ENCODE measurements around the gene AGA.
A peak's percentile ranks its signal among the peaks of the same experiment; 100 is the strongest.

Gene AGA

DNA sequence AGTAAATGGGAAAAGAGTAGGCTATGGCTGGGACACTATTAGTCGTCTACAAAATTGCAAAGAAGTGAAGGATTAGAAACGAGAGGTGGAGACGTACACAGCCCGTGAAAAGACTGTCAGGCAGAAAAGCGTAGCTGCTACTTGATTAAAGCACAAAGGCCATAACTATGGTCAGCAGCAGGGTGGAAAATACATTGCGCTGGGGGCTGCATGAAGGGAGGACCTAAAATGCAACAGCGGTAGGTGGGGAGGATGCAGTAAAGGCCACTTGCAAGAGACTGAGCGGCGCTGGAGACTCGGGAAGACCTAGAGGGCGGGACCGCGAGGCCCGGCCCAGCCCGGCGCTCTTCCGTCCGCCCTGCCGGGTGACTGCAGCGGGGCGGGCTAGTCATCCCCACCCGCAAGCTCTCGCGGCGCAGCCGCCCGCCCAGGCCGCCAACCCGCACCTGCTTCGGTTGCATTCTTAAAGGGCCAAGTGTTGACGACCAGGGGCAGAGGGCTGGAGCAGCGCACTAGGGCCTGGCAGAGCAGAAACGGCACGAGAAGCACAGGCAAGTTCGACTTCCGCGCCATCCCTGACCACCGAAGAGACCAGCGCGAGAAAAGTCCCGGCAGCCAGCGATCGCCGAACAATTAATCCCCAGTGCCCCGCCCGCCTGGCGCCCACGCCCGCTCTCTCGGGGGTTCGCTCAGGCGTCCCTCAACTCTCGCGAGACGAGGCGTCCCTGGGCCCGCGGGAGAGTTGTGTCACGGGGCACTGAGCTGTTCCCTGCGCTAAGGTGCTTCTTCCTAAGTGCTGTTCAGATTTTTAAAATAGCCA lies at the start of gene AGA:
TSS of gene AGA (minus strand) at position 635 of the 820 bp plus-strand sequence. CDS start at position 573, 62 bp downstream.
- H3K36me3 ChIP-seq (ENCODE audit: insufficient read depth, low read length) = no peaks in the 10 kb centered on the region
- H3K9me3 ChIP-seq (ENCODE audit: control insufficient read depth, insufficient read depth, low read length) = no peaks in the 10 kb centered on the region
- H3K4me1 ChIP-seq (ENCODE audit: insufficient read depth, low read length) = peaks cover 4% of the 10 kb centered on the region; the same call in 1 of the 2 replicates

DNA sequence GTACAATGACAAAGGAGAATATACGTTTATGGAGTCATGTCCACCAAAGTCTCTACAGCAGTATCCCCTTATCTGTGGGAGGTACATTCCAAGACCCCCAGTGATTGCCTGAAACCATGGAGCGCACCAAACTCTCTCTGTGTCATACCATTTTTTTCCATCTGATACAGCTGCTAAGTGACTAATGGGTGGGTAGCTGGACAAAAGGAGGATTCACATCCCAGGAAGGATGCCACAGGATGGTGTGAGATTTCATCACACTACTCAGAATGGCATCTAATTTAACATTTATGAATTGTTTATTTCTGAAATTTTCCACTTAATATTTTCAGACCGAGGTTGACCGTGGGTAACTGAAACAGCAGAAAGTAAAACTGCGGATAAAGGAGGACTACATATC lies 49.8 kb upstream of the AGA start:
- no peak overlapping the region for H3K9ac ChIP-seq (ENCODE audit: low read depth, low read length)
- no peaks in the 10 kb centered on the region for H3K4me1 ChIP-seq (ENCODE audit: insufficient read depth, low read length)
- H3K9me3 ChIP-seq (ENCODE audit: control insufficient read depth, insufficient read depth, low read length) = no peaks in the 10 kb centered on the region; the same call in 1 of the 2 replicates
- H3K36me3 ChIP-seq (ENCODE audit: insufficient read depth, low read length) = no peaks in the 10 kb centered on the region; the same call in 1 of the 2 replicates

More for the DNA sequence above, at the start of gene AGA:
- H3K9ac ChIP-seq (ENCODE audit: low read depth, low read length) = peak within 1 kb of the TSS; percentile 87

DNA sequence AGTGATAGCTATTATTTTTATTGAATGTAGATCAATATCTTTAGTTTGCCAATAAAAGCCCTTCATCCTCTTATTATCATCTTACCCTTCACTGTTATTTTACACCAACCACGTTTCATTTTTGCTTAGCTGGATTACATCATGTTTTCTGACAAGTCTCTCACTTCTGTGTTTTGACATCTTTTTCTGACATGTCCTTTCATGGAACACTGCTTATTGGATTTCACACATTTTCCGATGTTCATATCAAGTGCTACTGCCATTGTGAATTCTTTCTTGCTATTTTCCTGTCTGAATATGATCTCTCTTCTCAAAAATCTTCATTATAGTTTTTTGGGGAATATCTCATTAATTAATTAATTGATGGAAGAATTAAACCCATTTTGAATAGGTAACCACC lies 48.5 kb upstream of the AGA start:
- Histone ChIP-seq H3K36me3 (ENCODE audit: insufficient read depth, low read length) (no peaks in the 10 kb centered on the region; the same call in 1 of the 2 replicates), H3K9me3 (ENCODE audit: control insufficient read depth, insufficient read depth, low read length) (no peaks in the 10 kb centered on the region; the same call in 1 of the 2 replicates), H3K9ac (ENCODE audit: low read depth, low read length) (no peak overlapping the region), H3K4me1 (ENCODE audit: insufficient read depth, low read length) (no peaks in the 10 kb centered on the region)

DNA sequence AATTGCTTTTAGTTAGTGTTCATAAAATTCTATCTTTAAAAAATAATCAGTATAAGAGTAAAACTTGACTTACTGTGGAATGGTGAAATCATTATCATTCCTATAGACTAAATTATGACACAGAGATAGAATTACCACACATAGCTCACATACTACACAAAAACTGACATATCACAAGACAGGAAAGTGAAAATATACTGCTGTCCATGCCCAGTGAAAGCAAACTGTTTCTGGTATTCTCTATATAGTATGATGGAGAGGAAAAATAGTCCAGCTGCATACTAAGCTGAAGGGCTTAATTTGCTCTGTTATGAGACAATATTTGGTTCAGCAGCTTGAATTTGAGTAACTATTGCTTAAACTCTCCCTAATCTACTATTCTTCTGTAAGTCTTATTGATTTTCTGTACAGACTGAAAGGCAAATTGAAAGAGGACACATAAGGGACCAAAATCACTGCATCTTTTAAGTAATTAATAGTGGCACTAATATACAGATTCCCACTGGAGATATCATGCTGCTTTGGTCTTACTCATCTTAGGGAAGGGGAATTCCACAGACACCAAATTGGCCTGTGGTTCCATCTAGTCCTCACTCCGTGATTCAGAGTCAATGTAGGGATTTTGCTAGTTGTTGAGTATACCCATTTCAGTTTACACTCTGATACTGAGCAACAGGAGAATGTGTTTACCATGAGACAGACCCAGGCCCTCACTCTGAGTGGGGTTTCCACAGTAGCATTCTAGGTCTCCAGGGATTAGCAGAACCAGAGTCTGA lies 47.4 kb upstream of the AGA start:
- no peaks in the 10 kb centered on the region for H3K9me3 ChIP-seq (ENCODE audit: control insufficient read depth, insufficient read depth, low read length)
- H3K9ac ChIP-seq (ENCODE audit: low read depth, low read length) = no peak overlapping the region
- H3K36me3 ChIP-seq (ENCODE audit: insufficient read depth, low read length) = no peaks in the 10 kb centered on the region; the same call in 1 of the 2 replicates
- peaks cover 9% of the 10 kb centered on the region for H3K4me1 ChIP-seq (ENCODE audit: insufficient read depth, low read length)

DNA sequence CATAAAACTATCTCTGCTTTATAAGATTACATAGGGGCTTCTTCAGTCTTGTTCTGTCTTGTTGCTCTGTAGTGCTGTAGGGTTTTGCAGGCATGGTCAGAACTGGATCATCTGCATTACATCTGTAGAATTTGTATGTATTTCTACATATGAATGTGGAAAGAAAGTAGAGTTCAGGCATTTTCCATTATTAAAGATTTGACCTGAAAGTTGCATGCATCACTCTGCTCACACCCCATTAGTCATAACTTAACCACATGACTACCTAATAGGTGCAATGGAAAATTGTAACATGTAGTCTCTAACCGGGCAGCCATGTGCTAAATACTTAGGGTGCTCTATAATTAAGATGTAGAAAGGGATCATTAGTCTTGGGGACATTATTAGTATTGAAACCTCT lies 45.7 kb upstream of the AGA start:
- Histone ChIP-seq H3K9ac (ENCODE audit: low read depth, low read length) (no peak overlapping the region), H3K36me3 (ENCODE audit: insufficient read depth, low read length) (no peaks in the 10 kb centered on the region; the same call in 1 of the 2 replicates), H3K9me3 (ENCODE audit: control insufficient read depth, insufficient read depth, low read length) (no peaks in the 10 kb centered on the region), H3K4me1 (ENCODE audit: insufficient read depth, low read length) (peaks cover 22% of the 10 kb centered on the region)

DNA sequence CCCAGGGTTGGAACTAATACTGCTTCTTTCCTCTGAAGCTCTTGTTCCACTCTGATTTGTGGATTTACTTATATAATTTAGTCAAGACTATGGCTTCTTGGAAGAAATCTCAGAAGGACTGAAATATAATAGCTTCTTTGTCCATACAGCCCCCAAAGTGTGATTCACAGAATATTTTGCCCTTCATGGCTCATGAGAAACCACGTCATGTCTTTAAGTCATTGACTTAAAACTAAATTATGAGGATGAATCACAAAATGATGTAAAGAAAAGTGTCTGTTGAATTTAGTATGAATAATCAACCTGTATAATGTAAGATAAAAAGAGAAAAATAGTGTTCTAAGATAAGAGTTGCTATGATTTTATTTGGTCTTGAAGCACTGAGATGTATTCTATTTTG lies 43.3 kb upstream of the AGA start:
- H3K9me3 ChIP-seq (ENCODE audit: control insufficient read depth, insufficient read depth, low read length) = no peaks in the 10 kb centered on the region
- peaks cover 24% of the 10 kb centered on the region for H3K4me1 ChIP-seq (ENCODE audit: insufficient read depth, low read length)
- H3K9ac ChIP-seq (ENCODE audit: low read depth, low read length) = no peak overlapping the region
- no peaks in the 10 kb centered on the region; the same call in 1 of the 2 replicates for H3K36me3 ChIP-seq (ENCODE audit: insufficient read depth, low read length)

DNA sequence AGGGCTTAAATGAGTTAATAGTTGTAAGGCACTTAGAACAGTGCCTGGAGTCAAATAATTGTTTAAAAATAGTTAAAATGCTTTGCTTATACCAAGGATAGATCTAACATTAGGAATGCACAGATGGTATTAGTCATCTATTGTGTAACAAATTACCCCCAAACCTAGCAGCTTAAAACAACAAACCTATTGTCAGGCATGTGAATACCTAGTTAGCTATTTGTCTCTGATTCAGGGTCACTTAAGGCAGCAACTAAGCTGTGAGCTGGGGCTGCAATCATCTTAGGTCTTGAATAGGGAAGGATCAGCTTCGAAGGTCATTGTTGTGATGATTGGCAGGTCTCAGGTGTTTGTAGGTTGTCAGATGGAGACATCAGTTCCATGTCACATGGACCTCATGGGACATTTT lies 42.4 kb upstream of the AGA start:
- Histone ChIP-seq H3K4me1 (ENCODE audit: insufficient read depth, low read length) (peaks cover 24% of the 10 kb centered on the region), H3K36me3 (ENCODE audit: insufficient read depth, low read length) (no peaks in the 10 kb centered on the region; the same call in 1 of the 2 replicates), H3K9me3 (ENCODE audit: control insufficient read depth, insufficient read depth, low read length) (no peaks in the 10 kb centered on the region), H3K9ac (ENCODE audit: low read depth, low read length) (no peak overlapping the region)

DNA sequence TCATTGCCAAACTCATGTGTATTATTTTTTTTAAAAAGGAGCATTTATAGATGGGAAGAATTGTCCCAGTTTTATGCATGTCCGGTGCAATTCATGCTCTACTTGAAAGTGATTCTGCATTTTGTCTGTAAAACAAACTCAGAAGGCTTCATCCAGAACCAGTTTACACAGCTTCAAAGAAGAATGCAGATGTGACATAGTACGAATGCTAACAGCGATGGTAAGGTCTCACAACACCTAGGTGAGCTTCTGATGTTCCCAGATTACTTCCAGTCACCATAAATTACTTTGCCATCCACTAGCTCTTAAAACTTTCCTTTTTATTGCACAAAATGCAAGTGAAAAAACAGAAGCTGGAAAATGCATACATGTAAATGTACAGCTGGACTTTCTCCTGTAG lies 41.5 kb upstream of the AGA start:
- peaks cover 24% of the 10 kb centered on the region for H3K4me1 ChIP-seq (ENCODE audit: insufficient read depth, low read length)
- H3K9ac ChIP-seq (ENCODE audit: low read depth, low read length) = no peak overlapping the region
- H3K9me3 ChIP-seq (ENCODE audit: control insufficient read depth, insufficient read depth, low read length) = no peaks in the 10 kb centered on the region
- no peaks in the 10 kb centered on the region; the same call in 1 of the 2 replicates for H3K36me3 ChIP-seq (ENCODE audit: insufficient read depth, low read length)

DNA sequence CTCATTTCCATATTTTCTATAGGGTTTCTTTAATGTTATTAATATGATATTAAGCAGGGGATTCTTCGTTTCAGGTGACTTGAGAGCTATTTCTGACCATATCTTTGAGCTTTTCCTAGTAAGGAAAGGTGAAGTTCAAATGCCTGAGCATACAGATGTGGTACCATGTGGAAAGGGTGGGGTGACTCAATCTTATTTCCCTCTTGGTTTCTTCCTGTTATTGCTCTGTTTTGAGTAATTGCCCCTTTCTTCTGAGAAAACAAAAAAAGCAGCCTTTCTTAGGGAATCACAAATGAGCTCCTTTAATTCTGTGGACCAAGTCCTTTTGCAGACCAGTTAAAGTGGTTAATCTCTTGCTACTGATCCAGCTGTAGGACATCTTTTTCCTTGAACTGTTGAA lies 41.0 kb upstream of the AGA start:
- no peaks in the 10 kb centered on the region for H3K9me3 ChIP-seq (ENCODE audit: control insufficient read depth, insufficient read depth, low read length)
- no peaks in the 10 kb centered on the region; the same call in 1 of the 2 replicates for H3K36me3 ChIP-seq (ENCODE audit: insufficient read depth, low read length)
- no peak overlapping the region for H3K9ac ChIP-seq (ENCODE audit: low read depth, low read length)
- H3K4me1 ChIP-seq (ENCODE audit: insufficient read depth, low read length) = peaks cover 24% of the 10 kb centered on the region

DNA sequence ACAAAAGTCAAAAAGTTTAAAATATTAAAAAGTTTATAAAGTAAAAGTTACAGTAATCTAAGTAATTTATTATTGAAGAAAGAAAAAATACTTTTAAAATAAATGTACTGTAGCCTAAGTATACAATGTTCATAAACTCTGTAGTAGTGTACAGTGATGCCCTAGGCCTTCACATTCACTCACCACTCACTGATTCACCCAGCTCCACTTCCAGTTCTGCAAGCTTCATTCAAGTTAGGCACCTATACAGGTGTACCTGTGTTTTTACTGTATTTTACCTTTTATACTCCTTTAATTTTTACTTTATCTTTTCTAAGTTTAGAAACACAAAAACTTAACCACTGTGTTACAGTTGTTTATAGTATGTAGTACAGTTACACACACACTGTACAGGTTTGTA lies 40.1 kb upstream of the AGA start:
- Histone ChIP-seq H3K4me1 (ENCODE audit: insufficient read depth, low read length) (peaks cover 24% of the 10 kb centered on the region), H3K36me3 (ENCODE audit: insufficient read depth, low read length) (no peaks in the 10 kb centered on the region; the same call in 1 of the 2 replicates), H3K9ac (ENCODE audit: low read depth, low read length) (no peak overlapping the region), H3K9me3 (ENCODE audit: control insufficient read depth, insufficient read depth, low read length) (no peaks in the 10 kb centered on the region)

DNA sequence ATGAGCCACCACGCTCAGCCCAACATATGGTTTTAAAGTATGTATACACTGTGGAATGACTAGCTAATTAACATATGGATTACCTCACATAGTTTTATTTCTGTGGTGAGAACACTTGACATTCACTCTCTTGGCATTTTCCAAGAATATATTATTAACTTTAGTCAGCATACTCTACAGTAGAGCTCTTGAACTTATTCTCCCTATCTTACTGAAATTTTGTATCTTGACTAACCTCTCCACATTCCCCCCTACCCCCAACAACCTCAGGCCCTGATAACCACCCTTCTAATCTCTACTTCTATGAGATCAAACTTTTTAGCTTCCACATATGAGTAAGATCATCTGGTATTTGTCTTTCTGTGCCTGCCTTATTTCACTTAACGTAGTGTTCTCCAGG lies 38.6 kb upstream of the AGA start:
- peaks cover 24% of the 10 kb centered on the region for H3K4me1 ChIP-seq (ENCODE audit: insufficient read depth, low read length)
- H3K9ac ChIP-seq (ENCODE audit: low read depth, low read length) = no peak overlapping the region
- no peaks in the 10 kb centered on the region for H3K9me3 ChIP-seq (ENCODE audit: control insufficient read depth, insufficient read depth, low read length)
- no peaks in the 10 kb centered on the region for H3K36me3 ChIP-seq (ENCODE audit: insufficient read depth, low read length)

DNA sequence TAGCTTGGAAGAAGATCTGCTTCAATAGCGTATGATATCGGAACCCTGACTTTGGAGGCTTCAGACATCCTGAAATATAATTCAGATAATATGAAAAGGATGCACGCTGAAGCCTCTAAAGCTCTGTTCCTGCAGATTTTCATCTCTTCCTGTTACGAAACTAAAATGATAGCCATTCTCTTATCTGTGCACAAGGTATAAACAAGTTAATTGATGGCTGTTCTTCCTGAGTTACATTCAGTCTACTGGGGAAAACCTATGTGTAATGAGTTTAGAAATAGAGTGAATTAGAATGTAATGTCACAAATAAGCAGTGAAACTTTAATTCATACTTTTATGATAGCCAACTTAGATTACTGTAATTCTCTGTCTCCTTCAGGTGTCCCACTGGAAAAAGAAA lies 36.8 kb upstream of the AGA start:
- Histone ChIP-seq H3K36me3 (ENCODE audit: insufficient read depth, low read length) (no peaks in the 10 kb centered on the region), H3K9ac (ENCODE audit: low read depth, low read length) (no peak overlapping the region), H3K4me1 (ENCODE audit: insufficient read depth, low read length) (peaks cover 12% of the 10 kb centered on the region), H3K9me3 (ENCODE audit: control insufficient read depth, insufficient read depth, low read length) (no peaks in the 10 kb centered on the region)

DNA sequence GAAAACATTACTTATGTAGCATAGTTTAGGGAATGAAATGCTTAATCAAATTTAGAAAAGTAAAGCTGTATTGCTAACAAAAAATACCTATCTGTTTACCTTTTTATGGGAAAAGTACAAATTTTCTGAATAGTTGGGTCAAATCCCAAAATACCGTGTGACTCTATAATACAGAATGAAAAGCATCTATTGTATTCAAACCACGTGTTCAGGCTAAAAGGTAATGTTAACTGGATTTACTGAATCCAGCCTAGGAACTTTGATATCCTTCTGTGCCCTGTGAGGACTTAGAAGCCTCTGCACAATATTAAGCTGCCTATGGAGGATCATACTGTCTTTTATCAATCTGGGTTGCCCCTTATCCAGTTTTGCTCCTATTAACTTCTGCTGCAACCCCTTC lies 36.3 kb upstream of the AGA start:
- no peaks in the 10 kb centered on the region for H3K36me3 ChIP-seq (ENCODE audit: insufficient read depth, low read length)
- no peak overlapping the region for H3K9ac ChIP-seq (ENCODE audit: low read depth, low read length)
- H3K9me3 ChIP-seq (ENCODE audit: control insufficient read depth, insufficient read depth, low read length) = no peaks in the 10 kb centered on the region
- H3K4me1 ChIP-seq (ENCODE audit: insufficient read depth, low read length) = peaks cover 7% of the 10 kb centered on the region

DNA sequence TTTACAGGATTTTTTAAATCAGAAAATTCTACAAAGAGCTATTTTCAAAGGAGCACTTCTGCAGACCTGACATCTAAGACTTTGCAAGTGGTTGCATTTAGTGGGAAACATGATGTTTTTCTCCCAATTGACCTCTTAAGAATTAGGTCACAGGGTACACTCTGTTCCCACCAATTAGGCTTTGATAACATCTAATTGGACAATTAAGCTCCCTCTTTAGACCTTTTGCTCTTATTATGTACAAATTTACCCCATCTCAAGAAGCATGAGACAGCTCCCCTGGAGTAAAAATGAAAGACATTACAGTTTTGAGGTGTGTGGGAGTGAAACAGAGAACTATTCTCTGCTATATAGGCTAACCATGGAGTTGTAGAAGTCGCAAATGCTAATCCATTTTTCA lies 31.8 kb upstream of the AGA start:
- no peak overlapping the region for H3K9ac ChIP-seq (ENCODE audit: low read depth, low read length)
- H3K9me3 ChIP-seq (ENCODE audit: control insufficient read depth, insufficient read depth, low read length) = no peaks in the 10 kb centered on the region
- no peaks in the 10 kb centered on the region for H3K36me3 ChIP-seq (ENCODE audit: insufficient read depth, low read length)
- no peaks in the 10 kb centered on the region for H3K4me1 ChIP-seq (ENCODE audit: insufficient read depth, low read length)

Data from ES-I3 (cell line).